HEK293 (cell line): ENCODE data around the gene HDAC11.

Source experiments
- CTCF ChIP-seq: fragments of 450-650 bp; formaldehyde crosslinking; IDR thresholded peaks from 2 replicates; pipeline ENCODE4 v1.5.1; 2016; ENCODE audit warnings: missing biosample characterization, missing genetic modification characterization
- ELK4 ChIP-seq: IDR thresholded peaks from 2 replicates; pipeline ENCODE4 v1.6.1; 2011; ENCODE audit warnings: mild to moderate bottlenecking, low read depth, low read length, borderline replicate concordance
- KLF10 ChIP-seq: fragments of 450-650 bp; IDR thresholded peaks from 2 replicates; pipeline ENCODE4 v1.5.1; 2018; ENCODE audit warnings: missing biosample characterization, mild to moderate bottlenecking, missing genetic modification characterization
- OVOL3 ChIP-seq: fragments of 450-650 bp; formaldehyde crosslinking; IDR thresholded peaks from 2 replicates; pipeline ENCODE4 v1.5.1; 2016; ENCODE audit warnings: missing biosample characterization, missing genetic modification characterization
- REPIN1 ChIP-seq: fragments of 450-650 bp; formaldehyde crosslinking; IDR thresholded peaks from 2 replicates; pipeline ENCODE4 v1.5.1; 2017; ENCODE audit warnings: missing biosample characterization, missing genetic modification characterization, low read depth
- ZBTB49 ChIP-seq: fragments of 450-650 bp; formaldehyde crosslinking; IDR thresholded peaks from 2 replicates; pipeline ENCODE4 v1.5.1; 2016; ENCODE audit warnings: missing biosample characterization, missing genetic modification characterization, low read depth
- ZNF23 ChIP-seq: fragments of 450-650 bp; formaldehyde crosslinking; IDR thresholded peaks from 2 replicates; pipeline ENCODE4 v1.5.1; 2016; ENCODE audit warnings: missing biosample characterization, missing genetic modification characterization, borderline replicate concordance
- ZNF449 ChIP-seq: fragments of 450-650 bp; formaldehyde crosslinking; IDR thresholded peaks from 2 replicates; pipeline ENCODE4 v1.5.1; 2017; ENCODE audit warnings: missing biosample characterization, mild to moderate bottlenecking, missing genetic modification characterization, moderate library complexity
- ZNF514 ChIP-seq: fragments of 450-650 bp; formaldehyde crosslinking; IDR thresholded peaks from 2 replicates; pipeline ENCODE4 v1.5.1; 2016; ENCODE audit warnings: missing biosample characterization, missing genetic modification characterization
- ZNF558 ChIP-seq: fragments of 450-650 bp; formaldehyde crosslinking; IDR thresholded peaks from 2 replicates; pipeline ENCODE4 v1.5.1; 2016; ENCODE audit warnings: missing biosample characterization, missing genetic modification characterization
- ZNF639 ChIP-seq: fragments of 450-650 bp; formaldehyde crosslinking; IDR thresholded peaks from 2 replicates; pipeline ENCODE4 v1.5.1; 2016; ENCODE audit warnings: missing biosample characterization, missing genetic modification characterization
- ZNF654 ChIP-seq: fragments of 450-650 bp; formaldehyde crosslinking; IDR thresholded peaks from 2 replicates; pipeline ENCODE4 v1.5.1; 2016; ENCODE audit warnings: low read depth, missing biosample characterization, missing genetic modification characterization

GRCh38 chr3:13475871-13476590 is 4.1 kb upstream of the HDAC11 start:
- TF ChIP-seq ZNF558 (tag by site-specific recombination) (no peak), ZNF514 (tag by site-specific recombination) (no peak), ZNF449 (tag by site-specific recombination) (no peak), KLF10 (tag by site-specific recombination) (no peak), ZNF639 (no peak), ELK4 (no peak), CTCF (tag by site-specific recombination) (no peak), OVOL3 (tag by site-specific recombination) (no peak), ZNF654 (no peak), ZNF23 (no peak), ZBTB49 (tag by site-specific recombination) (no peak), REPIN1 (no peak)
